ACC112 (cell line): ENCODE measurements around the gene THRB.

ENCODE experiments used
- H2AFZ ChIP-seq: fragments of 200-600 bp; sonication (generic); one replicate; pipeline ENCODE4 v1.6.0; 2017; ENCODE audit warnings: antibody characterized with exemption, low read length; ENCODE audit not compliant: unreplicated experiment
- H3K27ac ChIP-seq: fragments of 200-600 bp; sonication (generic); 2 replicates; pipeline ENCODE4 v1.5.1; 2014; ENCODE audit warnings: low read depth, mild to moderate bottlenecking, antibody characterized with exemption, low read length, moderate library complexity
- H3K27me3 ChIP-seq: fragments of 200-600 bp; sonication (generic); 2 replicates; pipeline ENCODE4 v1.6.1; 2014; ENCODE audit warnings: mild to moderate bottlenecking, antibody characterized with exemption, low read length, moderate library complexity, mixed read lengths; ENCODE audit not compliant: insufficient read depth
- H3K36me3 ChIP-seq: fragments of 200-600 bp; sonication (generic); 2 replicates; pipeline ENCODE4 v1.6.1; 2016; ENCODE audit warnings: mild to moderate bottlenecking, antibody characterized with exemption, low read length, moderate library complexity, mixed read lengths; ENCODE audit not compliant: insufficient read depth
- H3K4me1 ChIP-seq: fragments of 200-600 bp; sonication (generic); one replicate; pipeline ENCODE4 v1.6.1; 2016; ENCODE audit warnings: low read length, mixed read lengths; ENCODE audit not compliant: insufficient read depth, unreplicated experiment, control insufficient read depth
- H3K4me3 ChIP-seq: fragments of 200-600 bp; sonication (generic); 2 replicates; pipeline ENCODE4 v1.5.1; 2014; ENCODE audit warnings: mild to moderate bottlenecking, low read depth, low read length
- H3K79me2 ChIP-seq: fragments of 200-600 bp; sonication (generic); one replicate; pipeline ENCODE4 v1.6.0; 2016; ENCODE audit warnings: low read length; ENCODE audit not compliant: control insufficient read depth, unreplicated experiment, insufficient read depth

Gene THRB

GRCh38 chr3:24351779-24352469, 142.7 kb downstream of the THRB start:
- Histone ChIP-seq H3K27me3 (no peaks in the 10 kb centered on the region), H3K4me3 (no peak overlapping the region), H3K27ac (no peak overlapping the region), H2AFZ (no peak overlapping the region), H3K79me2 (no peaks in the 10 kb centered on the region), H3K4me1 (peaks cover 8% of the 10 kb centered on the region), H3K36me3 (no peaks in the 10 kb centered on the region)

GRCh38 chr3:24349367-24350019, 145.2 kb downstream of the THRB start:
- Histone ChIP-seq H3K79me2 (no peaks in the 10 kb centered on the region), H3K27ac (no peak overlapping the region)

GRCh38 chr3:24348348-24348747, 146.3 kb downstream of the THRB start:
- Histone ChIP-seq H3K27me3 (no peaks in the 10 kb centered on the region), H3K79me2 (no peaks in the 10 kb centered on the region), H3K27ac (no peak overlapping the region), H3K4me1 (peaks cover 16% of the 10 kb centered on the region), H3K4me3 (no peak overlapping the region), H3K36me3 (no peaks in the 10 kb centered on the region), H2AFZ (no peak overlapping the region)

More at GRCh38 chr3:24349367-24350019, 145.2 kb downstream of the THRB start:
- Histone ChIP-seq H3K4me3 (no peak overlapping the region), H3K27me3 (no peaks in the 10 kb centered on the region), H3K36me3 (no peaks in the 10 kb centered on the region), H3K4me1 (peaks cover 8% of the 10 kb centered on the region), H2AFZ (no peak overlapping the region)

GRCh38 chr3:24344784-24345439, 149.7 kb downstream of the THRB start:
- Histone ChIP-seq H2AFZ (no peak overlapping the region), H3K4me3 (no peak overlapping the region), H3K27ac (no peak overlapping the region), H3K79me2 (no peaks in the 10 kb centered on the region), H3K36me3 (no peaks in the 10 kb centered on the region), H3K27me3 (no peaks in the 10 kb centered on the region), H3K4me1 (peaks cover 18% of the 10 kb centered on the region)

- H3K4me1 ChIP-seq: peaks cover 18% of the 10 kb centered on the region
- peak overlapping the region; percentile 54 for H3K27ac ChIP-seq
- no peak overlapping the region for H2AFZ ChIP-seq
- no peak overlapping the region for H3K4me3 ChIP-seq
- no peaks in the 10 kb centered on the region for H3K79me2 ChIP-seq
- H3K36me3 ChIP-seq: no peaks in the 10 kb centered on the region
- no peaks in the 10 kb centered on the region for H3K27me3 ChIP-seq
These were observed 151.4 kb downstream of the THRB start for GRCh38 chr3:24343084-24343783.

GRCh38 chr3:24342275-24342674, 152.4 kb downstream of the THRB start:
- no peaks in the 10 kb centered on the region for H3K79me2 ChIP-seq
- H3K4me3 ChIP-seq: no peak overlapping the region
- no peak overlapping the region for H3K27ac ChIP-seq
- H3K27me3 ChIP-seq: no peaks in the 10 kb centered on the region
- H3K36me3 ChIP-seq: no peaks in the 10 kb centered on the region
- no peak overlapping the region for H2AFZ ChIP-seq
- peaks cover 18% of the 10 kb centered on the region for H3K4me1 ChIP-seq

- Histone ChIP-seq H3K36me3 (no peaks in the 10 kb centered on the region), H3K27me3 (no peaks in the 10 kb centered on the region), H2AFZ (no peak overlapping the region), H3K79me2 (no peaks in the 10 kb centered on the region), H3K4me3 (no peak overlapping the region), H3K4me1 (peaks cover 18% of the 10 kb centered on the region), H3K27ac (no peak overlapping the region)
These were observed 153.0 kb downstream of the THRB start for GRCh38 chr3:24341668-24342067.

GRCh38 chr3:24340966-24341365, 153.7 kb downstream of the THRB start:
- Histone ChIP-seq H3K36me3 (no peaks in the 10 kb centered on the region), H3K27ac (no peak overlapping the region), H2AFZ (no peak overlapping the region), H3K4me3 (no peak overlapping the region), H3K4me1 (peaks cover 18% of the 10 kb centered on the region), H3K79me2 (no peaks in the 10 kb centered on the region), H3K27me3 (no peaks in the 10 kb centered on the region)

GRCh38 chr3:24340161-24340560, 154.5 kb downstream of the THRB start:
- H3K27me3 ChIP-seq: no peaks in the 10 kb centered on the region

GRCh38 chr3:24339266-24339825, 155.3 kb downstream of the THRB start:
- no peak overlapping the region for H3K4me3 ChIP-seq
- H3K4me1 ChIP-seq: peaks cover 18% of the 10 kb centered on the region
- no peaks in the 10 kb centered on the region for H3K36me3 ChIP-seq
- no peaks in the 10 kb centered on the region for H3K79me2 ChIP-seq
- no peak overlapping the region for H3K27ac ChIP-seq
- no peaks in the 10 kb centered on the region for H3K27me3 ChIP-seq
- H2AFZ ChIP-seq: no peak overlapping the region

More at GRCh38 chr3:24340161-24340560, 154.5 kb downstream of the THRB start:
- Histone ChIP-seq H3K4me1 (peaks cover 18% of the 10 kb centered on the region), H3K4me3 (no peak overlapping the region), H3K36me3 (no peaks in the 10 kb centered on the region), H2AFZ (no peak overlapping the region), H3K79me2 (no peaks in the 10 kb centered on the region), H3K27ac (no peak overlapping the region)
